Prostate gland (tissue), 1 donor: ENCODE data around the gene GM2A.

Experiments used
- POLR2A ChIP-seq: fragments of 450-650 bp; IDR thresholded peaks from one replicate; pipeline ENCODE4 v1.6.1; 2016; ENCODE audit warnings: antibody characterized with exemption, mild to moderate bottlenecking
- POLR2AphosphoS5 ChIP-seq: sonication (generic); formaldehyde crosslinking; IDR thresholded peaks from one replicate; pipeline ENCODE4 v1.6.1; 2017; ENCODE audit warnings: antibody characterized with exemption

- TF ChIP-seq POLR2AphosphoS5 (no peak), POLR2A (no peak)
Measured at GRCh38 chr5:151262532-151262931, 9.5 kb downstream of the GM2A start.
